ENCODE results near the gene HORMAD2. TPM values are rescaled to one million over a fixed set of nuclear protein-coding genes. Genes with fewer than 3 reads are reported as not detected.

Gene HORMAD2
- total and polyA plus RNA-seq, 9 of the 15 experiments (the other 6 are each of a cell fraction or from before 2014, with no cell fraction given): not detected

GRCh38 chr22:30158277-30158676 lies 78.0 kb downstream of the HORMAD2 start:
- DNase-seq (ENCODE audit: extremely low read depth in 1 of 4, low spot score in 3 of 4) (no peak), FAIRE-seq (no peak), ATAC-seq (no peak)
- ChIA-PET CTCF (ENCODE audit: low intra/inter-chr PET ratio) (no interaction called here), POLR2A (interaction anchor here (0.6 to 1.2 kb wide), 3 partner anchors 39 to 649 kb away, joined by 3 read pairs; no protein-coding TSS in a partner anchor)
- in situ Hi-C loops (cut with MboI): no loop called here
- no peaks in the 10 kb centered on the region for H3K9me3 ChIP-seq (replicated peaks; ENCODE audit: control insufficient read depth, insufficient read depth, low read depth, low read length)
- no peaks in the 10 kb centered on the region for H3K27me3 ChIP-seq (ENCODE audit: control insufficient read depth in 2 of 2, insufficient read depth in 2 of 2, low read length in 2 of 2)
- intact Hi-C loops (cut with micrococcal nuclease): no loop called here
- no TSS peak for BruUV-seq (replicated peaks)
- H2AFZ ChIP-seq (ENCODE audit: low read depth, low read length): no peak overlapping the region
- TF ChIP-seq, protein P1, sequence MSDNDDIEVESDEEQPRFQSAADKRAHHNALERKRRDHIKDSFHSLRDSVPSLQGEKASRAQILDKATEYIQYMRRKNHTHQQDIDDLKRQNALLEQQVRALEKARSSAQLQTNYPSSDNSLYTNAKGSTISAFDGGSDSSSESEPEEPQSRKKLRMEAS (CRISPR knock-in tag; IDR thresholded peaks at IDR 0.05): no peak
- TF ChIP-seq, protein P2, sequence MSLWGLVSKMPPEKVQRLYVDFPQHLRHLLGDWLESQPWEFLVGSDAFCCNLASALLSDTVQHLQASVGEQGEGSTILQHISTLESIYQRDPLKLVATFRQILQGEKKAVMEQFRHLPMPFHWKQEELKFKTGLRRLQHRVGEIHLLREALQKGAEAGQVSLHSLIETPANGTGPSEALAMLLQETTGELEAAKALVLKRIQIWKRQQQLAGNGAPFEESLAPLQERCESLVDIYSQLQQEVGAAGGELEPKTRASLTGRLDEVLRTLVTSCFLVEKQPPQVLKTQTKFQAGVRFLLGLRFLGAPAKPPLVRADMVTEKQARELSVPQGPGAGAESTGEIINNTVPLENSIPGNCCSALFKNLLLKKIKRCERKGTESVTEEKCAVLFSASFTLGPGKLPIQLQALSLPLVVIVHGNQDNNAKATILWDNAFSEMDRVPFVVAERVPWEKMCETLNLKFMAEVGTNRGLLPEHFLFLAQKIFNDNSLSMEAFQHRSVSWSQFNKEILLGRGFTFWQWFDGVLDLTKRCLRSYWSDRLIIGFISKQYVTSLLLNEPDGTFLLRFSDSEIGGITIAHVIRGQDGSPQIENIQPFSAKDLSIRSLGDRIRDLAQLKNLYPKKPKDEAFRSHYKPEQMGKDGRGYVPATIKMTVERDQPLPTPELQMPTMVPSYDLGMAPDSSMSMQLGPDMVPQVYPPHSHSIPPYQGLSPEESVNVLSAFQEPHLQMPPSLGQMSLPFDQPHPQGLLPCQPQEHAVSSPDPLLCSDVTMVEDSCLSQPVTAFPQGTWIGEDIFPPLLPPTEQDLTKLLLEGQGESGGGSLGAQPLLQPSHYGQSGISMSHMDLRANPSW (CRISPR knock-in tag; IDR thresholded peaks at IDR 0.05): no peak
- TF ChIP-seq NONO (IDR thresholded peaks at IDR 0.05; ENCODE audit: low read depth in 2 of 2, low read length in 1 of 2) (no peak), ZNF512 (tag; IDR thresholded peaks at IDR 0.05) (peak; percentile 74), AFF1 (IDR thresholded peaks at IDR 0.05; ENCODE audit: low read depth in 1 of 2, partially characterized antibody in 2 of 2) (no peak), TRIM28 (IDR thresholded peaks at IDR 0.05) (no peak)
- H3K9me1 ChIP-seq (ENCODE audit: control insufficient read depth, insufficient read depth, low read length): no peaks in the 10 kb centered on the region
- H4K20me1 ChIP-seq (replicated peaks; ENCODE audit: control insufficient read depth, insufficient read depth, low read length): no peaks in the 10 kb centered on the region
- no peaks in the 10 kb centered on the region for H3K36me3 ChIP-seq (ENCODE audit: control insufficient read depth, insufficient read depth, low read length)
- no peak overlapping the region for H3K4me3 ChIP-seq
- H3K27ac ChIP-seq (ENCODE audit: extremely low read depth, low read depth, low read length): no peak overlapping the region
- H3K79me2 ChIP-seq (ENCODE audit: control insufficient read depth, insufficient read depth, low read length): no peaks in the 10 kb centered on the region
- no peak overlapping the region for H3K9ac ChIP-seq (ENCODE audit: insufficient read depth in 1 of 2, low read depth in 2 of 2, low read length in 2 of 2)
- no peak overlapping the region for H3K4me2 ChIP-seq (ENCODE audit: insufficient read depth, low read length)
- WGBS (ENCODE audit: insufficient coverage, low coverage, missing lambda C conversion rate): no CpG with 5 or more reads among the region's 1 CpG
- H3K4me1 ChIP-seq (replicated peaks in 1 of 2; ENCODE audit: control insufficient read depth in 2 of 2, insufficient read depth in 2 of 2, low read length in 2 of 2): no peaks in the 10 kb centered on the region; a peak in 1 of 5 replicates
